ENCODE data around the gene GPATCH1.

The GPATCH1 gene

GRCh38 chr19:33168528-33168927, 87.5 kb downstream of the GPATCH1 start:
- DNase-seq: no peak
- H3K4me1 ChIP-seq (ENCODE audit: control insufficient read depth, insufficient read depth, low read length, poor library complexity, severe bottlenecking): no peaks in the 10 kb centered on the region
- H3K27me3 ChIP-seq (replicated peaks; ENCODE audit: control insufficient read depth, insufficient read depth, low read length, poor library complexity, severe bottlenecking): no peaks in the 10 kb centered on the region
- H3K4me3 ChIP-seq (ENCODE audit: insufficient read depth, low read depth, low read length, poor library complexity, severe bottlenecking): no peak overlapping the region
- no peaks in the 10 kb centered on the region for H3K36me3 ChIP-seq (ENCODE audit: control insufficient read depth, insufficient read depth, low read length)
- H3K9me3 ChIP-seq (ENCODE audit: control insufficient read depth, low read length): no peaks in the 10 kb centered on the region
- H3K27ac ChIP-seq (ENCODE audit: insufficient read depth, low read length, poor library complexity, severe bottlenecking): no peak overlapping the region

- Histone ChIP-seq H3K4me3 (ENCODE audit: insufficient read depth, low read depth, low read length, poor library complexity, severe bottlenecking) (no peak overlapping the region), H3K27me3 (replicated peaks; ENCODE audit: control insufficient read depth, insufficient read depth, low read length, poor library complexity, severe bottlenecking) (no peaks in the 10 kb centered on the region), H3K36me3 (ENCODE audit: control insufficient read depth, insufficient read depth, low read length) (no peaks in the 10 kb centered on the region), H3K9me3 (ENCODE audit: control insufficient read depth, low read length) (no peaks in the 10 kb centered on the region), H3K4me1 (ENCODE audit: control insufficient read depth, insufficient read depth, low read length, poor library complexity, severe bottlenecking) (peaks cover 8% of the 10 kb centered on the region), H3K27ac (ENCODE audit: insufficient read depth, low read length, poor library complexity, severe bottlenecking) (no peak overlapping the region)
- no peak for DNase-seq
These were observed 90.3 kb downstream of the GPATCH1 start for GRCh38 chr19:33171222-33171795.

GRCh38 chr19:33171916-33172359, 91.0 kb downstream of the GPATCH1 start:
- H3K4me1 ChIP-seq (ENCODE audit: control insufficient read depth, insufficient read depth, low read length, poor library complexity, severe bottlenecking): peaks cover 8% of the 10 kb centered on the region
- no peak for DNase-seq
- H3K4me3 ChIP-seq (ENCODE audit: insufficient read depth, low read depth, low read length, poor library complexity, severe bottlenecking): no peak overlapping the region
- no peaks in the 10 kb centered on the region for H3K9me3 ChIP-seq (ENCODE audit: control insufficient read depth, low read length)
- H3K27ac ChIP-seq (ENCODE audit: insufficient read depth, low read length, poor library complexity, severe bottlenecking): no peak overlapping the region
- H3K36me3 ChIP-seq (ENCODE audit: control insufficient read depth, insufficient read depth, low read length): no peaks in the 10 kb centered on the region
- H3K27me3 ChIP-seq (replicated peaks; ENCODE audit: control insufficient read depth, insufficient read depth, low read length, poor library complexity, severe bottlenecking): no peaks in the 10 kb centered on the region

GRCh38 chr19:33174186-33174585, 93.2 kb downstream of the GPATCH1 start:
- DNase-seq: no peak

GRCh38 chr19:33175156-33175782, 94.3 kb downstream of the GPATCH1 start:
- no peak overlapping the region for H3K4me3 ChIP-seq (ENCODE audit: insufficient read depth, low read depth, low read length, poor library complexity, severe bottlenecking)
- no peak for DNase-seq
- H3K27me3 ChIP-seq (replicated peaks; ENCODE audit: control insufficient read depth, insufficient read depth, low read length, poor library complexity, severe bottlenecking): no peaks in the 10 kb centered on the region
- H3K9me3 ChIP-seq (ENCODE audit: control insufficient read depth, low read length): no peaks in the 10 kb centered on the region
- peaks cover 15% of the 10 kb centered on the region for H3K4me1 ChIP-seq (ENCODE audit: control insufficient read depth, insufficient read depth, low read length, poor library complexity, severe bottlenecking)
- no peaks in the 10 kb centered on the region for H3K36me3 ChIP-seq (ENCODE audit: control insufficient read depth, insufficient read depth, low read length)
- no peak overlapping the region for H3K27ac ChIP-seq (ENCODE audit: insufficient read depth, low read length, poor library complexity, severe bottlenecking)

More at GRCh38 chr19:33174186-33174585, 93.2 kb downstream of the GPATCH1 start:
- H3K27me3 ChIP-seq (replicated peaks; ENCODE audit: control insufficient read depth, insufficient read depth, low read length, poor library complexity, severe bottlenecking): no peaks in the 10 kb centered on the region
- no peaks in the 10 kb centered on the region for H3K36me3 ChIP-seq (ENCODE audit: control insufficient read depth, insufficient read depth, low read length)
- peaks cover 15% of the 10 kb centered on the region for H3K4me1 ChIP-seq (ENCODE audit: control insufficient read depth, insufficient read depth, low read length, poor library complexity, severe bottlenecking)
- H3K4me3 ChIP-seq (ENCODE audit: insufficient read depth, low read depth, low read length, poor library complexity, severe bottlenecking): no peak overlapping the region
- no peaks in the 10 kb centered on the region for H3K9me3 ChIP-seq (ENCODE audit: control insufficient read depth, low read length)
- no peak overlapping the region for H3K27ac ChIP-seq (ENCODE audit: insufficient read depth, low read length, poor library complexity, severe bottlenecking)

GRCh38 chr19:33175886-33176669, 95.1 kb downstream of the GPATCH1 start:
- no peaks in the 10 kb centered on the region for H3K27me3 ChIP-seq (replicated peaks; ENCODE audit: control insufficient read depth, insufficient read depth, low read length, poor library complexity, severe bottlenecking)
- no peaks in the 10 kb centered on the region for H3K36me3 ChIP-seq (ENCODE audit: control insufficient read depth, insufficient read depth, low read length)
- H3K4me3 ChIP-seq (ENCODE audit: insufficient read depth, low read depth, low read length, poor library complexity, severe bottlenecking): peak overlapping the region; percentile 91
- H3K27ac ChIP-seq (ENCODE audit: insufficient read depth, low read length, poor library complexity, severe bottlenecking): peak overlapping the region; percentile 90
- peak in 1 of 3 donors; percentile 14 for DNase-seq
- H3K4me1 ChIP-seq (ENCODE audit: control insufficient read depth, insufficient read depth, low read length, poor library complexity, severe bottlenecking): peaks cover 15% of the 10 kb centered on the region
- no peaks in the 10 kb centered on the region for H3K9me3 ChIP-seq (ENCODE audit: control insufficient read depth, low read length)

GRCh38 chr19:33176670-33177416, 95.9 kb downstream of the GPATCH1 start:
- no peaks in the 10 kb centered on the region for H3K9me3 ChIP-seq (ENCODE audit: control insufficient read depth, low read length)
- DNase-seq: peak; percentile 92 to 96 (median 93)
- H3K4me3 ChIP-seq (ENCODE audit: insufficient read depth, low read depth, low read length, poor library complexity, severe bottlenecking): peak overlapping the region; percentile 91
- no peaks in the 10 kb centered on the region for H3K36me3 ChIP-seq (ENCODE audit: control insufficient read depth, insufficient read depth, low read length)
- H3K27me3 ChIP-seq (replicated peaks; ENCODE audit: control insufficient read depth, insufficient read depth, low read length, poor library complexity, severe bottlenecking): no peaks in the 10 kb centered on the region
- peak overlapping the region; percentile 90 for H3K27ac ChIP-seq (ENCODE audit: insufficient read depth, low read length, poor library complexity, severe bottlenecking)
- peaks cover 15% of the 10 kb centered on the region for H3K4me1 ChIP-seq (ENCODE audit: control insufficient read depth, insufficient read depth, low read length, poor library complexity, severe bottlenecking)

- Histone ChIP-seq H3K27me3 (replicated peaks; ENCODE audit: control insufficient read depth, insufficient read depth, low read length, poor library complexity, severe bottlenecking) (no peaks in the 10 kb centered on the region), H3K4me1 (ENCODE audit: control insufficient read depth, insufficient read depth, low read length, poor library complexity, severe bottlenecking) (peaks cover 15% of the 10 kb centered on the region), H3K27ac (ENCODE audit: insufficient read depth, low read length, poor library complexity, severe bottlenecking) (peak overlapping the region; percentile 90), H3K36me3 (ENCODE audit: control insufficient read depth, insufficient read depth, low read length) (no peaks in the 10 kb centered on the region), H3K9me3 (ENCODE audit: control insufficient read depth, low read length) (no peaks in the 10 kb centered on the region), H3K4me3 (ENCODE audit: insufficient read depth, low read depth, low read length, poor library complexity, severe bottlenecking) (peak overlapping the region; percentile 91)
- DNase-seq: peak in 1 of 3 donors; percentile 72
These were observed 96.5 kb downstream of the GPATCH1 start for GRCh38 chr19:33177417-33177979.

Data from effector memory CD4-positive, alpha-beta T cell (primary cell).